Right lobe of liver (tissue), 4 donors: Measurements from ENCODE around the gene RALB.

Experiments
- POLR2A ChIP-seq: fragments of 450-650 bp; IDR thresholded peaks from one replicate; pipeline ENCODE4 v1.6.1; 2017; ENCODE audit warnings: antibody characterized with exemption, mild to moderate bottlenecking
- TF ChIP-seq, protein P1 (sequence below), 4 donors: fragments of 200-600 bp in 3 of 4; fragments of 450-650 bp in 1 of 4; IDR thresholded peaks; one replicate each; pipeline versions ENCODE4 v1.5.1 to v1.8.0; 2016 to 2022; ENCODE audit warnings: antibody characterized with exemption in 4 of 4, mild to moderate bottlenecking in 2 of 4
- donor health status: DM: no; HTN: no; CAD: no.
- donor health status: DM: no; HTN: no; CAD: no.
- donor health status: DM: no; HTN: yes; CAD: no.

DNA sequence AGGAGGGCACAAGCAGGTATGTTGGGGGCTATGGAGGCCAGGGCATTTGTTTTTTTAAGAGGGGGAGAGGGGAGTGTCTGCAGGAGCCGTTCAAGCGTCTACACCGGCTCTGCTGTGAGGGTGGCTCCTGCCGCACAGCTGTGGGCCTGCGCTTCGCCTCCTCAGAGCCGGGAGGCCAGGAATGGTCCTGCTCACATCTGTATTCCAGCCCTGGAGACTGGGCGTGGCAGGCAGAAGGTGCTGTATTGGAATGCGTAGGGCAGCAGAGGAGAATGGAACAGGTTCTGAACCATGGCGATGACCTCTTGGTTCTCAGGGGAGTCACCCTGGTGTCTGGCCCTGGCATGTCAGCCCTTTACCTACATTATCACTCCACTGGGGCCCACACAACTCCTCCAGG is 66.5 kb downstream of the RALB start:
- TF ChIP-seq, protein P1, sequence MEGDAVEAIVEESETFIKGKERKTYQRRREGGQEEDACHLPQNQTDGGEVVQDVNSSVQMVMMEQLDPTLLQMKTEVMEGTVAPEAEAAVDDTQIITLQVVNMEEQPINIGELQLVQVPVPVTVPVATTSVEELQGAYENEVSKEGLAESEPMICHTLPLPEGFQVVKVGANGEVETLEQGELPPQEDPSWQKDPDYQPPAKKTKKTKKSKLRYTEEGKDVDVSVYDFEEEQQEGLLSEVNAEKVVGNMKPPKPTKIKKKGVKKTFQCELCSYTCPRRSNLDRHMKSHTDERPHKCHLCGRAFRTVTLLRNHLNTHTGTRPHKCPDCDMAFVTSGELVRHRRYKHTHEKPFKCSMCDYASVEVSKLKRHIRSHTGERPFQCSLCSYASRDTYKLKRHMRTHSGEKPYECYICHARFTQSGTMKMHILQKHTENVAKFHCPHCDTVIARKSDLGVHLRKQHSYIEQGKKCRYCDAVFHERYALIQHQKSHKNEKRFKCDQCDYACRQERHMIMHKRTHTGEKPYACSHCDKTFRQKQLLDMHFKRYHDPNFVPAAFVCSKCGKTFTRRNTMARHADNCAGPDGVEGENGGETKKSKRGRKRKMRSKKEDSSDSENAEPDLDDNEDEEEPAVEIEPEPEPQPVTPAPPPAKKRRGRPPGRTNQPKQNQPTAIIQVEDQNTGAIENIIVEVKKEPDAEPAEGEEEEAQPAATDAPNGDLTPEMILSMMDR (IDR thresholded peaks at IDR 0.05), result no peak
- no peak for TF ChIP-seq POLR2A
